Measurements from ENCODE around the gene ASTL.
"Not testable (repeated sequence)": the region's sequence is repeated elsewhere in the genome, so short reads cannot be mapped to it uniquely, and the experiment has no call there.

Gene ASTL

DNA sequence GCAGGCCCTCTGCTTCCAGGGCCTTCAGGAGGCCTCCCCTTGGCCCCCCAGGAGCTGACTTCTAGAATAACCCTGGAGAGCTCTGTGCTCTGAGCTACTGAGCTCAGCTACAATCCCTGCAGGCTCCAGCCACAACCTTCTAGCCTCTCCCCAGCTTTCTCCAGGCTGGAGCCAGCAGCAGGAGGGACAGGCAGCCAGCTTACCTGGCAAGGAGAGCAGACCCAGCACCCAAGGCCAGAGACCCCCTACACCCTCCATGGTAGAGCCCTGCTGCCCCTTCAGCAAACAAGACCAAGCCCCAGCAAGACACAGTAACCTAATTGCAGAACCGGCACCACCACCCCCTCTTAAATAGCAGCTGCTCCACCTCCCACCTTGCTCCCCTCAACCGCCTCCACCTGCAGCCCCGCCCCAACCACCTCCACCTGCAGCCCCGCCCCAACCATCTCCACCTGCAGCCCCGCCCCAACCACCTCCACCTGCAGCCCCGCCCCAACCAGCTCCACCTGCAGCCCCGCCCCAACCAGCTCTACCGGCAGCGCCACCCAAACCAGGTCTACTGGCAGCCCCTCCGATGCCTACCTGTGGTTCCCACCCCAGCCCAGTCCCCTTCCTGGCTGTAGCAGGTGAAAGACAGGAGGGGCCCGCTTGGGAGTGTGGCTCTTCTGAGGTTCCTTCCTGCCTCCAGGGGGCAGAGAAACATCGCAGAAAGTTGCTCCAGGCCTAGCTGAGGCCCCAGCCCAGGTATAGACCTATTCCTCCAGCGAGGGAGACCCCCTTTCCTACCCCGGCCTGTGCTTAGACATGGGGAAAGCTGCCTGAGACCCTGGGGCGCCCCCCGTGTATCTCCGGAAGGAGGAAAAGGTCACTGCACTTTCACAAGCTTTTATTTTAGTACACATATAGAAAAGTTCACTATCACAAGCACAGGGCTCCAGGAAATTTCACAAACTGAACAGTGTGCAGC, at the start of gene ASTL:
Gene ASTL, minus strand, starts transcription at position 324 of the 967 bp plus-strand sequence. Its CDS starts 66 bp downstream, at position 258.
- no peak for DNase-seq (ENCODE audit: low read depth in 2 of 2)

DNA sequence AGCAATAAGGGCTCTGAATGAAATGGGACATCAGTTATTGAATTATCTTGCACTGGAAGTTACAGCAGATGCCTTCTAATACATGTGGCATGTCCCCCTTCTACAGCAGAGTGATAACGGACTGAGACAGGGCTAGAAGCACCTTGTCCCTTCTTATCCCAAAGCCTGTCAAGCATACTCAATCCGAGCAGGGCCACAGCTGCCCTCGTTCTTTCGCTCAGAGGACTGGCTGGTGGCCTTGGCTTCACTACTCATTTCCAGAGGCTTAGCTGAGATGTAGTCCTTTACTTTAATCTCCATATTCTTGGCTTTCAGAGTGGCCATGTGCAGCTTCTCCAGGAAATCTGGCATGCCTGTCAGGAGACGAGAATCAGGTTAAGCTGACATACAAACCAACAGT, 48.3 kb upstream of the ASTL start:
- no peak for DNase-seq (ENCODE audit: low read depth in 2 of 2)

DNA sequence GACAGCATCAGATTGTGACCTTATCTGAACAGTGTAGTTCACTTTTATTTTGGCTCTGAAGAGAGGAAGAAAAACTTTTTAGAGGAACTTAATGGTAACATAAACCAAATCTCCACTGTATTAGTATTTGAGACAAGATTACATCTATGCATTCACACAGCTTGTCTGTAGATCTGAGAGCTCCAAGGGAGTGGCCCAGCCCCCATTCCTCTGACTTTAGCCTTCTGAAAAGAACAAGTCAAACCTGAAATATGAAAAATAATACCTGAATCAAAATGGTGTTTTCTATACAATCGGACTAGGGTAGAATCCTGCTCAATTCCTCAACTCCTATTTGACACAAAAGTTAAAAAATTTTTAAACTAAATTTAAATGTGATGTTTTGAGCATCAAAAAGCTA, 47.2 kb upstream of the ASTL start:
- DNase-seq (ENCODE audit: low read depth in 2 of 2): no peak

DNA sequence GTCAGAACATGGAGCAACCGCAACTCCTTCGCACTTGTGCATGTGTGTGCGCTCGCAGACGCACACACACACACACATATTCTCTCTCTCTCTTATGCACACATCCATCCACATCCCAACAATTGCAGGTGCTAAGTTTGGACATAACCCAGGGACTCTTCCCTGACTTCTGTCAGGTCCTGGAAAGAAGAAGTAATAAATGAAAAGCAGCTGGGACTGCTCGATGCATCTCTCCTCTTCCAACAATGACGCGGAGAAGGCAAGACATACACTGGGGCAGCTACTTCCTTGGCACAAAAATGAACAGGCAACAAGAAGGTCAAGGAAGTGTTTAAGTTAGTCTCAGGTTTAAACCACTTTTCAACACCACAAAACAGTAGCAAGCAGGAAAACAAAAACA, 46.7 kb upstream of the ASTL start:
- no peak for DNase-seq (ENCODE audit: low read depth in 2 of 2)

DNA sequence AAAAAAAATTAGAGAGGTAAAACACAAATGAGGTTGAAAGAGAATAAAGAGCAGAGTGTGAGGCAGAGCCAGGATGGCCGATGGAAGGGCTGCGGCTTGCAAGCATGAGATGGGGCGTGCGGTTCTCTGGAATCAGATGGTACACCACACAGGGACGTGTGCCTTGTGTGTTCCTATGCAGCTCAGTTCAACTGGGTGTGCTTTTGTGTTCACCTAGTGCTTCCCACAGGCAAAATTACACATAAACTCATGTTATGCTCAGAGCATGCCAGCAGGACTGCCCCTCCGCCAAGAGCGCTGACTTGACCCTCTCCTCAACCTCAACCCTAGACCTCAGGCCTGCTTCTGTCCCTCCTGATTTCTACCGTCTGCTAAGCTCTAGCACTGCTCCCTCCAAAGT, 45.9 kb upstream of the ASTL start:
- no peak for DNase-seq (ENCODE audit: low read depth in 2 of 2)

DNA sequence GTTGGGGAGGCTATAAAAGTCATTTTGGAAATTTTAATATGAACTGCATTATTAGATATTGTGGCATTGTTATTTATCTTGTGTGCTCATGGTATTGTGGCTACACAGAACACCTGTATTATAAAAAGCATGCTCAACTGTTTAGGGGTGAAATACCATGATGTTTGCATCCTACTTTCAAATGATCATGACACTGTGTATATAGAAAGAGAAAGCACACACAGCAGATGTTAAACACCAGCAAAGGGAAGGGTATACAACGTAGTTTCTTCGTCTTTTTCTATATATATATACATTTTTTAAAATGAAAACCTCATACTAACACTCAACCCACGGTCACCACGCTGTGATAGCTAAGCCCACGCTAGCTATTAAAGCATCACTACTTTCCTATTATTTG, 43.2 kb upstream of the ASTL start:
- no peak for DNase-seq (ENCODE audit: low read depth in 2 of 2)

DNA sequence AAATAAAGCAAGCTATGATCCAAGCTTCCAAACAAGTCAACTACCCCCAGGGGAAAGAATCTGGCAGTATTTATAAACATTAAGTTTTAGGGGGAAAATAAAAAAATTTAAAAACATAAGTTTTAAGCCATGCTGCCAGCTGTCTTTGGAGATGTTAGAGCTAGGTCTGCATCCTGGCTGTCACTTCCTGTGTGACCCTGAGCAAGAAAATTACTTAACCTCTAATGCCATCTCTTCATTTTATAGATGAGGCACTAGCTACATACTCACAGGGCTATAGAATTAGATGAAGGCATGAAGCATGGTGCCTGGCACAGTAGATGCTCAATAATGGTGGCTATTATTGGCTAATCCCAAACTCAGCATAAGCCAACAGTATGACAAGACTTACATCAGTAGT, 42.2 kb upstream of the ASTL start:
- DNase-seq (ENCODE audit: low read depth in 2 of 2): no peak

DNA sequence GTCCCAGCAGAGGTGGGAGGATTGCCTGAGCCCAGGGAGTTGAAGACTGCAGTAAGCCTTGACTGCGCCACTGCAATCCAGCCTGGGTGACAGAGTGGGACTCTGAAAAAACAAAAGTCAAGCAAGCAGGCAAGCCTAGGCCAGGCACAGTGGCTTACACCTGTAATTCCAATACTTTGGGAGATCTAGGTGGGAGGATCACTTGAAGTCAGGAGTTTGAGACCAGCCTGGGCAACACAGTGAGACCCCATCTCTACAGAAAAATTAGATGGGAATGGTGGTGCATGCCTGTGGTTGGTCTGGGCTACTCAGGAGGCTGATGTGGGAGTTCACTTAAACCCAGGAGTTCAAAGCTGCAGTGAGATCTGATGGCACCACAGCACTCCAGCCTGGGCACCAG, 41.7 kb upstream of the ASTL start:
- DNase-seq (ENCODE audit: low read depth in 2 of 2): no peak

DNA sequence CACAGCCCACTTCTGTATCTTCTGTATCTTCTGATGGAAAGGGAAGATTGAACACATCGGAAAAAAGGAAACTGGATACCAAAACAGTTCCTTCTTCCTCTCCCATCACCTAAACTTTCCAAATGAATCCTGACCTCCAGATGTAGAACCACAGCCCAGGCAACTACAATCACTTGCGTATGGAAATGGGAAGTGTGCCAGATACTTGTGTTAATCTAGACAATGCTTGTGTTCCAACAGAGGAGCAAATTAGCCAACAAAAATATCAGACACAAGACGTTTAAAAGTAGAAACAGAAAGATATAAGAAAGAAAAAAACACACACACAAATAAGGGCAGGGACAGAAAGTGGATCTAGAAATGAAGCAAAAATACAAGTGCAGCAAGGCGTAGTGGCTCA, 38.4 kb upstream of the ASTL start:
- no peak for DNase-seq (ENCODE audit: low read depth in 2 of 2)

DNA sequence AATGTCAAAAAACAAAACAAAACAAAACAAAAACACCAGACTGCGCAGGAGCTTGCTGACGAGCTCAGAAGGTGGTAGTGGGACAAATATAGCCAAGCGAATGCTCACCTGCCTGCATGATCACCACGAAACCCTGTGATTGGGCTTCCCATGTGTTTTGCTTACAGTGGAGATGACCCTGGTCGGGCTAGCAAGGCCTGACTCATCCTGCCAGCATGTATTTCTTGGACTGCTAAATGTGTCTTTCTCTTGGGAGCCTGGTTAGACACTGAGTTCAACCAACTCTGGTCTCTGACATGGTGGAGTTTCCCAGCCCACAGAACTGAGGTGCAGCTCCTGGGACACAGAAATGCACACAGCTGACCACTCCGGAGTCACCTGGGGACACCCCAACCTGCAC, 37.6 kb upstream of the ASTL start:
- DNase-seq (ENCODE audit: low read depth in 2 of 2): no peak

DNA sequence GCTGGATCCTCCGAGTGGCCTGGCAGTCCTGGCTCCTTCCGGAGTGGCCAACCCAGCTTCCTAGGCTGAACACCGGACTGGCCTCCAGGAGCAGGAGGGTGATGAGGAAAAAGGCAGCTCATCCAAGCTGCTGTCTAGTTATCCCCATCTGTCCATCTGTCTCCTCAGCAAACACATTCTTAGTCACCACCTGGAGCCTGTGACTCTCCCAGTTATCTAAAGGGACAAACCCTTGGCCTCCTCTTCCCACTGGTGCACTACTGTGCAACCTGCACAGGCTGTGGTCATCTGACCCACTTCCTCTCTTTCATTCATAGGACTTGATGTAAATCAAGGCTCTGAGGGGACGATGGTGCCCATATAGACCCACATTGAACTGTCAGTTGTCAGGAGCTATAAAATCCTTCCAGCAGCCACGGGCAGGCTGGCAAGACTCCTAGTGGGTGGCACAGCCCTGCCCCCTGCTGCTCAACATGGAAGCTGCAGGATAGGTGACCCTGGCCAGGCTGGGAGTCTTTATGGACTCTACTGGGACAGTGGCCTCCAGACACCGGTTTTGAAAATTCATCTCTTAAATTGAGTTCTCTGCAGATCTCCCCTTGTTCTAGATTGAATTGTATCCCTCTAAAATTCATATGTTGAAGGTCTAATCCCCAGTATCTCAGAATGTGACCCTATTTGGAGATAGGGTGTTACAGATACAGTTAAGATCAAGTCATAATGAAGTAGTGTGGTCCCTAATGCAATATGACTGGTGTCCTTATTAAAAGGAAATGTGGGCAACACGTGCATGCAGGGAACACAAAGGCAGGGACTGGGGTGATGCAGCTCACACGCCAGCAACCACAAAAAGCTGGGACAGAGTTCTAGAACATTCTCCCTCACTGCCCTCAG, 36.2 kb upstream of the ASTL start:
- peak; percentile 81 to 82 for DNase-seq (ENCODE audit: low read depth in 2 of 2)

DNA sequence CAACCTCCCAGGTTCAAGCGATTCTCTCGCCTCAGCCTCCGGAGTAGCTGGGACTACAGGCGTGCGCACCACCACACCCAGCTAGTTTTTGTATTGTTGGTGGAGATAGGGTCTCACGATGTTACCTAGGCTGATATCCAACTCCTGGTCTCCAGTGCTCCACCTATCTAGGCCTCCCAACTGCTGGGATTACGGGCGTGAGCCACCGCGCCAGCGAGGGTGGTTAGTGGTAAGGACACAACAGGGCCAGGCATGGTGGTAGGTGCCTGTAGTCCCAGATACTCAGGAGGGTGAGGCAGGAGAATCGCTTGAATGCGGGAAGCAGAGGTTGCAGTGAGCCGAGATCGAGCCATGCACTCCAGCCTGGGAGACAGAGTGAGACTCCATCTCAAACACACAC, 33.5 kb upstream of the ASTL start:
- DNase-seq (ENCODE audit: low read depth in 2 of 2): no peak

DNA sequence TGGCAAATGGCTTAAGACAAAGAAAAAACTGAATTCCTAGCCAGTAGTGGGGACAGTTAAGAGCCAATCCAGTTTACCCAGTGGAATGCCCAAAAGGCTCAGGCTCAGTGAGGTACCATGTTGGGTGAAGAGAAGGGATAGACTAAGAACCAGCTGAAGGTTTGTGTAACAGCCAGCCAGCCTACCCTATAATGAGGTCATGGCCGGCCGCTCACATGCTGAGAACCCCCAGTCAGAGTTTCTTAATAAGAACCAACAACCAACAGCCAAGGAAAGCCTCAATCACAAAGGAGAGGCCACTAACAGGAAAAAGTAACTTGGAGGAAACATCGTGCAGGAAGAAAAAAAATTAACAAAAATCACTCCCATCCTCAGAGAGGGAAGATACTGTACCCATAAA, 32.3 kb upstream of the ASTL start:
- DNase-seq (ENCODE audit: low read depth in 2 of 2): no peak

DNA sequence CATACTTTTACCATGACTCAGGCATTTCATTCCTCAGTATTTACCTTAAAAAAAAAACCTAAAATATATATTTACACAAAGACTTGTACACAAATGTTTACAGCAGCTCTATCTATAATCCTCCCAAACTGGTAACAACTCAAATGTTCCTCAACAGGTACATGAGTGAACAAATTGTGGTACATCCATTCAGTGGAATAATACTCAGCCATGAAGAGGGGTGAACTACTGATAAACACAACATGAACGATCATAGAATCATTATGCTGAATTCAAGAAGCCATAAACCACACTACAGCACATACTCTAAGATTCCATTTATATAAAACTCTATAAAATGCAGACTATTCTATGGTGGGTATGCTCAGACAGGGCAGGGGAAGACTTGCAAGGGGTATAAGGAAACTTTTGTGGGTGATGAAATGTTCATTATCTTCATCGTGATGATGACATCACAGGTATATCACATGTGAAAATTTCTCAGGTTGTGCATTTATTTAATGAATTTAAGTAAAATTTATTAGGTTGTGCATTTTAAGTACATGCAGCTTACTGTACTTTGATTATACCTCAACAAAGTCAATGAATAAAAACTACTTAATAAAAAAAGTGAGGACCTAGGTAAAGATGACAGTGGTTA, 31.7 kb upstream of the ASTL start:
- DNase-seq (ENCODE audit: low read depth in 2 of 2): no peak

DNA sequence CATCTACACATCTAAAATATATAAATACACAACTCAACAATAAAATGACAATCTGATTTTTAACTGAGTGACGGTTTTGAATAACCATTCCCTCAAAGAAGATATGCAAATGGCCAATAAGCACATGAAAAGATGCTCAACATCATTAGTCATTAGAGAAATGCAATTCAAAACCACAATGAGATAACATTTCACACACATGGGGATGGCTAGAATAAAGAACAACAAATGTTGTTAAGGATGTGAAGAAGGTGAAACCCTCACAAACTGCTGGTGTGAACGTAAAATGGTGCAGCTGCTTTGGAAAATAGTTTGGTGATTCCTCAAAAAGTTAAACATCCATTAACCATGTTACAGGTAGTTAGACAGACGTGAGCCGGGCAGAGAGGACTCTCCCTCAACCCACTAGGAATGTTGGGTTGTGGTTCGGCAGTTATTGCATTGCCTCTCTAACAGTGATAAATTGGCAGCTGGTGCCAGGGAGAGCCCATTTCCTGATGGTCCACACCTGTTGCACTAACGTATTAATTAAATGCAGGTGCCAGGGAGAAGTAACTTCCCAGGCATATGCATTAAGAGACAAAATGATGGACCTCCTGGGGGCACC, 29.2 kb upstream of the ASTL start:
- no peak for DNase-seq (ENCODE audit: low read depth in 2 of 2)

DNA sequence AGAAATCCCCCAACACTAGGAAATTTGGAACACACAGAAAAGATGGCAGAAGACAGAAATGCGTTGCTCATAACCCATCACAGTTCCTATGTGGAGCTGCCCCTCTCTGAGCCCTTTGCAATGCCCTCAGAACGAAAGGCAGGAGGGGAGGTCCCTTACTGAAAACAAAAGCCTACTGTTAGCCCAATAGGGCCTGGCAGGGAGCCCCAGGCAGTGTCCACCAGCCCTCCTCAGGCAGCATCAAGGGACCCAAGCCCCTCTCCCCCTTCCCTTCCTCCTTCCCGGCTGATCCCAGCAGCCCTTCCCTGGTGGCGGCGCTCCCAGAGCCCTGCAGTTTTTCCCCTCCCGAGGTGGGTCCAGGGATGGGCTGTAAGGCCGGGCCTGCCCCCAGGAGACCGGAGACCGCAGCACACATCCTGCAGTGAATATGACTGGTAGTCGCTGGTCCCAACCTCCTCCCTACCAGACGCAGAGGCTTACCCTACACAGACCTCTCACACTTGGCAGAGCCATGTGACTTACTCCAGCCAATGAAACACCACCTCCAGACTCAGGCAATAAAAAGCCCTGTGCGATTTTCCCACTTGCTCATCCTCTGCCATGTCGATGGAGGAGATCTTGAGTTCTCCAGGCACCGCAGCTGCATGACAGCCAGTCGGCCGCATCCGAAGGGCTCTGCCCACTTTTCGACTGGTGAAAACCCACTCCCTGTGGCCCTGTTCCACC, 26.3 kb upstream of the ASTL start:
- DNase-seq (ENCODE audit: low read depth in 2 of 2): peak in 1 of 2 donors; percentile 73

DNA sequence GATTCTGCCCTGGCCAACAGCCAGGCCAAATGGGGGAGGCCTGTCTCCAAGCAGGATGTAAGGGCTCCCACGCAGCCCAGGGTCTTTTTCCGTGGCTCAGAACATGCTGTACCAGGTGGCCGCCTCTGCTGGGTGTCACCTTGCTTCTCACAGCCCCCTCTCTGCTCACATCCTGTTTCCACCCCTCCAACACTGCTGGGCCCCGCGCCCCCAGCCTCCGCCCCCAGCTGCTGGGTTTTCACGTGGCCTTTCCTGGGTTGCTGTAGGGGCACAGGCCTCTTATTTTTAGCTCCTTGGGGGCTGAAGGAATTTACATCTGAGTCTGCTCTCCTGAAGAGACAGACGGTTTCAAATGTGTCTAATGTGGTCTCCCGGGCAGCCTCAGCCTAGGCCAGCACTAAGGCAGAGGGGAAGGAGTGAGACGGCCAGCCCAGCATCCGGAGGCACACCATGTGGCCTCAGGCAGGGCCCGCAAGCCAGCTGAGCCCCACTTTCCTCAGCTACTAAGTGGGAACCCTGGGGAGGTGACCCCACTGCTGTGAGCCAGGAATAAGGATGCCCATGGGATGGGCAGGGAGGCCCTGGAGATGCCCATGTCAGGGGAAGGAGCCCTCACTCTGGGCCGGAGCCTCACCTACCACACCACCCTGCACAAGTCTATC, 25.6 kb upstream of the ASTL start:
- DNase-seq (ENCODE audit: low read depth in 2 of 2): peak; percentile 71 to 76

DNA sequence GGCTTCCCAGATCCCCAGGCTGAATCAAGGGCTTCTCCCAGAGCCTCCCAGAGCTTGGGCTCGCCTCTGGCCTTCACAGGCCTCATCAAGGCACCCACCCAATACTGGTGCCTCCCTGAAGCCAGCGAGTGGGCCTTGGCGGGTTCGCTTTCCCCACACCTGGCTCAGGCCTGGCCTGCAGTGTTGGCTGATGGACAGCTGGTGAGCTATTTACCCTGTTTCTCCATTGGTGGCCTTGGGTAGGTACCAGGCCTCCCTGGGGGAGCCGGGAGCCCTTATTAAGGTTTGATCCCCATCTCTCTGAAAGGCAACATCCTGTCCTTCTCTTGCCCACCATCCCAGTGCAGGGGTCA, 25.1 kb upstream of the ASTL start:
- no peak for DNase-seq (ENCODE audit: low read depth in 2 of 2)

DNA sequence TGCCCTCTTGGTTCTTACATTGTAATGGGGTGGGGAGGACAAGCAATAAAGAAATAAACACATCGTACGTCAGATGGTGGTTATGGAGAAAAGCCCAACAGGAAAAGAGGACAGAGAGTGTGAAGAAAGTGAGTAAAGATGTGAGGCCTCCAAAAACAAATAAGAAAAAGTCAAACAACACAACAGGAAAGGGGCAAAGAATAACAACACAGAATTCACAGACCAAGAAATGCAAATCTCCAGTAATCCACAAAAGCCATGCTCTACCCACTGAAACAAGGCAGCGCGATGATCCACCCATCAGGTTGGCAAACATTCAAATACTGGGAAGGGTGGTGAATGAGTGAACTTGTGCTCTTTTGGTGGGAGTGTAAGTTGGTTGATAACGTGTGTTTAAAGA, 23.6 kb upstream of the ASTL start:
- no peak for DNase-seq (ENCODE audit: low read depth in 2 of 2)

DNA sequence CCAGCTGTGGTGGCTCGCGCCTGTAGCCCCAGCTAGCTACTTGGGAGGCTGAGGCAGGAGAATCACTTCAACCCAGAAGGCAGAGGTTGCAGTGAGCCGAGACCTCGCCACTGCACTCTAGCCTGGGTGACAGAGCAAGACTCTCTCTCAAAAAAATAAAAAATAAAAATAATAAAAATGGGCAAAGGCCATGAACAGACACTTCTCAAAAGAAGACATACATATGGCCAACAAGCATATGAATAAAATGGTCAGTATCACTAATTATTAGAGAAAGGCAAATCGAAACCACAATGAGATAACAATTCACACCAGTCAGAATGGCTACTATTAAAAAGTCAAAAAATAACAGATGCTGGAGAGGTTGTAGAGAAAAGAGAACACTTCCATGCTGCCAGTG, 22.1 kb upstream of the ASTL start:
- not testable (repeated sequence) for DNase-seq (ENCODE audit: low read depth in 2 of 2)

Data from stimulated activated CD4-positive, alpha-beta T cell treated with anti-CD3 and anti-CD28 coated beads, Interleukin-4, amount 100 ng/mL, for 48 hours (primary cell).